NCI-H1417 (cell line): Measurements from ENCODE around the gene EIF4B.

ENCODE experiments used
- DNase-seq, 3 experiments: peaks; one replicate each; lab custom pipeline; 2025; lab: John Stamatoyannopoulos, UW

EIF4B gene

GRCh38 chr12:53069621-53070410 lies 63.6 kb downstream of the EIF4B start:
- DNase-seq: no peak

DNA sequence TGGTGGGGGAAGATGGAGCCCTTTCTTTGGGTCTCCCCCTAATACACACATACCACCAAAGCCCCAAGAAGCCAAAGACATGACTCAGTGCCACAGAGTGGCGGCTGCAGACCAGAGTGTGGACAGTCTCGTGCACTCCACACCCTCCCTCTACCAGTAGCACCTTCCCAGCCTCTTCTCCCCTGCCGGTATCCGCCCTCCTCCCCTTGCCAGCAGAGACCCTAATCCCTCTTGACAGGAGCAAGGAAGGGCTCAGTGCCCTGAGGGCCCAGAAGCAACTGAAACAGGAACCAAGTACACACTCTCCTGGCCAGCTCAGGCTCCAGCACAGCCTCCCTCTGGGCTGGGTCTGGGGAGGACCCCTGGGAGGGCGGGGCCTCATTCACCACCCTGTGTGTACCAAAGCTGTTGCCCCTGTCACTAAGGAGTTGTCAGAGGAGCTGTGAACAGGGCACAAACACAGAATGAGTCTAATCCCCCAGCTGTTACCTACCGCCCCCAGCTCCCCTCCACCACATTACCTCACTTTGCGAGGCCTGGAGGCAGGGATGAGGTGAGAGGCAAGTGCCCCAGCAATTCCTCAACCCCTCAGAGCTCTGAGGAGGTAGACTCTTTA lies 64.7 kb downstream of the EIF4B start:
- no peak for DNase-seq

DNA sequence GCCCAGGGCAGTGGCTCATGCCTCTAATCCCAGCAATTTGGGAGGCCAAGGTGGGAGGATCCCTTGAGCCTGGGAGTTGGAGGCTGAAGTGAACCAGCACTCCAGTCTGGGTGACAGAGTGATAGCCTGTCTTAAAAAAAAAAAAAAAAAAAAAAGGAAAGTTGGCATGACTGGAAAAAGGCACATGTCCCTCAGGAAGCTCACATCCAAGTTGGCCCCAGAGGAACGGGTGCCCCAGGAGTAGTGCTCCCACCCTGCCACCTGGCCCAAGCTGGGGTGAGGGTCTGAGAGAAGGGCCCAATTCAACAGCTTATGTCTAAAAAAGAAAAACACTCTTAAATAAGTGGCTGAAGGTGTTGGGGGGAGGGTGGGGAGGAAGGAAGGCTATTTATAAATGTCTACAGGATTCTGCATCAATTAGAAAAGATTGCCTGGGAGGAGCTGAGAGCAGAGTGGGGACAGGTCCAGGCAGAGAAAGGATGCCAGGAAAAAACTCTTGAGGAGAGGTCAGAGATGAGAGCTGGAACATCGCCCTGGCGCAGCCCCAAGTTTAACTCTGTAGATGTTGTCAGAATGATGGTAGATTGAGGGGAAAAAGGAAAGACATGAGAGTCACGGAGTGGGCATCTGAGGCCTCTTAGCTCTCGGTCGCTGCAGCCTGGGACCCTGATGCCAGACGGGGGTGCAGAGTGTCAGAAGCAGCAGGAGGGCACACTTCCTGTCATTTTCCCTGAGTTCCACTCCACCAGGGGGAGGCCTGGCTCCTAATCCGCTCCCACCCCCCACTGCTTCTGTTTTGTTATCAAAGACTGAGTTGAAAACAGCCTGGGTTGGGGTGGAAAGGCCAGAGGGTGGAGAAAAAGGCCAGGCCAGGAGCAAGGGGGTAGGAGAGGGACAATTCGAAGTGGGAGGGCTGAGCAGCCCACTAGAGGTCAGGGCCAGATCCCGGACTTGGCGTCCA lies 65.6 kb downstream of the EIF4B start:
- peak in 2 of 3 experiments; percentile 22 to 69 for DNase-seq

GRCh38 chr12:53073881-53074280 lies 67.6 kb downstream of the EIF4B start:
- no peak for DNase-seq

GRCh38 chr12:53074283-53074998 lies 68.2 kb downstream of the EIF4B start:
- no peak for DNase-seq

- no peak for DNase-seq
Observed at GRCh38 chr12:53074999-53075370, 68.7 kb downstream of the EIF4B start.

- DNase-seq: no peak
Observed at GRCh38 chr12:53076461-53076860, 70.2 kb downstream of the EIF4B start.

DNA sequence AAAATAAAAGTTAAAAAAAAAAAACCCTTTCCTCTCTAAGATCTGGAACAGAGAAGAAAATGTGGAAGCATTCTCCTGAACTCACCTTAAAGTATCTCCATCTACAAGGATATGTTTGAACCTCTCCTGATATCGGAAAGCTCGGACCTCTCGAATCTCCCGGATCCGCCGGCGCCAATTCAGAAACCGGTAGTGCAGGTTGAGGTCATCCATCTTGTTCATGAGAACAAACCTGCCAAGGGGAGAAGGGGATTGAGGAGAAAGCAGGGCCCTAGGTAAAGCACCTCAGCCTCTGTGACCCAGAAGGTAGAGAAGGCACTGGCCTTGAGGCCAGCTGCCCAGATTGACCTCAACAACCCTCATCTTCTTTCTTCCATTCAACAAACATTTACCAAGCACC lies 70.8 kb downstream of the EIF4B start:
- no peak for DNase-seq

DNA sequence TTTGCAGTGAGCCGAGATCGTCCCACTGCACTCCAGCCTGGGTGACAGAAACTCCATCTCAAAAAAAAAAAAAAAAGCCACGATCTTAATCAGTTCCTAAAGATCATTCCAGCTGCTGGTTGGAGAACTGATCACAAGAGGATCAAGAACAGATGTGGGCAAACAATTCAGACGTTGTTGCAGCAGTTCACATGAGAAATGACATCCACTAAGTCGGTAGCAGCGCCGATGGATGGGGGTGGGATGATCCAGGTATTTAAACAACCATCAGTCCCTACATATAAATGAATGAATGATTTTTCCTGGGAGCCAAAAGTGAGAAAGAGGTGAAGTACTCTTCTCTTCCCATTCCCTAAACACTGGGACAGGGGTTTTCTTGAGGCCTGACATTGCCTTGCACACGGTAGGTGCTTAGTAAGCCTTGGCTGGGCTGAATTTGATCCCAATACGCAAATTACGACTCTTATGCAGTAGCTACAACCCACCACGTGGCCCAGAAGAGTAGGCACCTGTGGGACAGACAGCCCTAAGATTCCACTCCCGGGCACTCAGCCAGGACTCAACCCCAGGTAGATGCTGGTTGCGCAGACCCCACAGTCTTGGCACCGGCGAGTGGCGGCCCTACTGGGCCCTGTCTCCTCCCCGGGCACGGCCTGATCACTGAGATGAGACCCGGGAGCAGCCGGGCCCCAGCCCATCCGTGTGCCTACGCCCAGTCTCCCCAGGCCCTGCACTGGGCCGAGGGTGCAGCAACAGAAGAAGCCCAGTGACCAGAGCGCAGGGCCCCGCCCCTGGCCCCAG lies 72.4 kb downstream of the EIF4B start:
- peak in 1 of 3 experiments; percentile 58 for DNase-seq

DNA sequence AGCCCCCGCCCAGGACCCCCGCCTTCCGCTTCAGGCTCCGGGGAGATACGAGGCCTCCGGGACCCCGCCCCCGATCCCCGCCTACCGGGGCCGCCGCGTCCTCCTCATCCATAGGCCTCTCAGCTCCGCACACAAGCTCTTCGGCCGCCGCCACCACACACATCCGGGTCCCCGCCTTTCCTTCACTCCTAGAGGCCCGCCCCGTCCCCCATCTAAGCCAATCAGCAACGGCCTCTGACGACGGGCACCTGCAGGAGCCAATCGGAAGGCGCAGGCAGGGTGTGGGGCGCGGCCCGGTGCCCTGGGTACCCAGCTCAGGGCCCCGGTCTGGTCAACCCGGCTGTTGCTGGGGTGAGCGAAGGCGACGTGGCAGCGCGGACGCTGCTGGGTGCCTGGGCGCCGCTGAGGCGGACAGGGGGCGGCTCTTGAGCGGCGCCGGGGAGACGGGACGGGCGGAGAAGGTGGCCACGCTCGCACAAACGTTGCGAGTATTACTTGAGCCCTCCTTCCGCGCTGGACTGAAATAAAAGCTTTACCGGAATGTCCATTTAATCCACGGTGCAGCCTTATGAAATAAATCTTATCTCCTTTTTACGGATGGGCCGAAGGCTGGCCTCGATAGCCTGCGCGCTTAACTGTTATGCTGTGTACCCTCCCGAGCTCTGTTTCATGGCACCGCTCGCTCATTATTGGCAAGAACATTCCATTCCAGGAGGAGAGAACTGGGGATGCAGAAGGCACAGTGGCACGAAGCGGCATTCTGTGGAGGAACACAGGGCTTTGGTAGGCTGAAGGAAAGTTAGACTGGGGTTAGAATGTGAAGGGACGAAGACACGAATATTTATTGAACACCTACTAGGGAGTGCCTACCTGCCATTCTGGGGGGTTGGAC lies 73.2 kb downstream of the EIF4B start, which contains the start of gene SPRYD3:
TSS of gene SPRYD3 (minus strand) at position 165 of the 892 bp plus-strand sequence. CDS start at position 108, 57 bp downstream.
- peak; percentile 97 to 100 (median 99) for DNase-seq

- no peak for DNase-seq
Observed at GRCh38 chr12:53082637-53083175, 76.5 kb downstream of the EIF4B start.

GRCh38 chr12:53086361-53086760 lies 80.1 kb downstream of the EIF4B start:
- DNase-seq: no peak

- DNase-seq: no peak
Observed at GRCh38 chr12:53090105-53090504, 83.8 kb downstream of the EIF4B start.

DNA sequence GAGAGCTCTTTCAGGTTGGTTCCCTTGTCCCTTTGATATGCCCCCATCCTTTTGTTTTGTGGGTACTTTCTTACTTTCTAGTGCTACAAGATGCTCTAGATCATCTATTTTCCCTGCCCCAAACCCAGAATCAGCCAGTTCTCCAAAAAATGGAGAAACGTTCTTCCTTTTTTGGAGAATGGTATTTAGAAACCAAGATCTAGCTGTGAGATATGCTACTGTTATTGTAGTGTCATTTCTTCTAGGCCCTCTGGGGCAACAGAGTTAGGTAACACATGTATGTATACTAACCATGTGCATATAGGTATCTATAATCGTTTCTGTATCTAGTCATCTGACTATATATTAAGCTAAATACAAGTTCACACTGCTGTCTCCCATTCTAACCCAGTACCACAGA lies 84.3 kb downstream of the EIF4B start:
- no peak for DNase-seq

- DNase-seq: no peak
Observed at GRCh38 chr12:53091756-53092155, 85.5 kb downstream of the EIF4B start.
